GM10266 (cell line): ENCODE results near the gene LGALS8.

Experiments used
- DNase-seq: peaks from one replicate; pipeline ENCODE4 v3.0.0; 2012; ENCODE audit errors: extremely low spot score
- CTCF ChIP-seq: IDR thresholded peaks from 2 replicates; pipeline ENCODE4 v1.5.1; 2012; ENCODE audit warnings: mild to moderate bottlenecking, low read depth; ENCODE audit not compliant: control insufficient read depth, insufficient read depth; ENCODE audit errors: missing control alignments

LGALS8 gene

GRCh38 chr1:236509647-236510401, 14.0 kb upstream of the LGALS8 start:
- DNase-seq: no peak
- TF ChIP-seq CTCF: no peak

GRCh38 chr1:236511735-236512418, 11.9 kb upstream of the LGALS8 start:
- TF ChIP-seq CTCF: no peak
- DNase-seq: no peak

GRCh38 chr1:236514703-236515442, 8.9 kb upstream of the LGALS8 start:
- DNase-seq: no peak
- TF ChIP-seq CTCF: no peak

GRCh38 chr1:236515443-236515958, 8.3 kb upstream of the LGALS8 start:
- DNase-seq: no peak
- TF ChIP-seq CTCF: no peak

- no peak for TF ChIP-seq CTCF
- DNase-seq: no peak
Observed at GRCh38 chr1:236516929-236517704, 6.7 kb upstream of the LGALS8 start.

- no peak for TF ChIP-seq CTCF
- DNase-seq: no peak
Observed at GRCh38 chr1:236518322-236518721, 5.5 kb upstream of the LGALS8 start.
